Erythroblast (primary cell): Measurements from ENCODE around the gene C10orf105.

ENCODE experiments used
- GATA1 ChIP-seq: IDR thresholded peaks from 2 replicates; pipeline ENCODE4 v1.6.1; 2011; ENCODE audit warnings: low read depth, mild to moderate bottlenecking, control low read depth, low read length, moderate library complexity
- POLR2A ChIP-seq: IDR thresholded peaks from 2 replicates; pipeline ENCODE4 v1.6.1; 2011; ENCODE audit warnings: mild to moderate bottlenecking, low read length

GRCh38 chr10:71723311-71723710 is 3.7 kb upstream of the C10orf105 start:
- TF ChIP-seq POLR2A (no peak), GATA1 (no peak)
